ENCODE data around the gene MAGEA10.

MAGEA10 gene

DNA sequence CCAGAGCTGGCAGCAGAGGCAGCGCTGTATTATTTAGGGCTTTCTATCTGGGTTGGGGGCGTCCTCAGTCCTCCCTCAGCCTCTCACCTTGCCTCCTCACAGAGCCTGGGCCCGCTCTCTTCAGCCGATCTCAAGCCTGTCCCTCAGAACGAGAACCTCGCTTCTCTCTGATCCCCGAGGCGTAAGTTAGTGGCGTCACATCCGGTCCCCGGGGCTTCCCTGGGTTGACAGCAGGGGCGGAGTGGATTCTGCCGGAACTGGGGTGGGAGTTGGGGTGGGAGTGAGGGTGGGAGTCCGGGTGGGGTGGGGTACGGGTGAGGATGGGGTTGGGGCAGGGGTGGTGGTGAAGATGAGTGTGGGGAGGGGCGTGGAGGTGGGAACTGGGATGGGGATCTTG lies at the start of gene MAGEA10:
Gene MAGEA10 (minus strand): TSS at position 190 of the 397 bp plus-strand sequence. CDS start 2,957 bp downstream, outside the sequence.
- TF ChIP-seq, protein P1, sequence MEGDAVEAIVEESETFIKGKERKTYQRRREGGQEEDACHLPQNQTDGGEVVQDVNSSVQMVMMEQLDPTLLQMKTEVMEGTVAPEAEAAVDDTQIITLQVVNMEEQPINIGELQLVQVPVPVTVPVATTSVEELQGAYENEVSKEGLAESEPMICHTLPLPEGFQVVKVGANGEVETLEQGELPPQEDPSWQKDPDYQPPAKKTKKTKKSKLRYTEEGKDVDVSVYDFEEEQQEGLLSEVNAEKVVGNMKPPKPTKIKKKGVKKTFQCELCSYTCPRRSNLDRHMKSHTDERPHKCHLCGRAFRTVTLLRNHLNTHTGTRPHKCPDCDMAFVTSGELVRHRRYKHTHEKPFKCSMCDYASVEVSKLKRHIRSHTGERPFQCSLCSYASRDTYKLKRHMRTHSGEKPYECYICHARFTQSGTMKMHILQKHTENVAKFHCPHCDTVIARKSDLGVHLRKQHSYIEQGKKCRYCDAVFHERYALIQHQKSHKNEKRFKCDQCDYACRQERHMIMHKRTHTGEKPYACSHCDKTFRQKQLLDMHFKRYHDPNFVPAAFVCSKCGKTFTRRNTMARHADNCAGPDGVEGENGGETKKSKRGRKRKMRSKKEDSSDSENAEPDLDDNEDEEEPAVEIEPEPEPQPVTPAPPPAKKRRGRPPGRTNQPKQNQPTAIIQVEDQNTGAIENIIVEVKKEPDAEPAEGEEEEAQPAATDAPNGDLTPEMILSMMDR (IDR thresholded peaks at IDR 0.05), result no peak

DNA sequence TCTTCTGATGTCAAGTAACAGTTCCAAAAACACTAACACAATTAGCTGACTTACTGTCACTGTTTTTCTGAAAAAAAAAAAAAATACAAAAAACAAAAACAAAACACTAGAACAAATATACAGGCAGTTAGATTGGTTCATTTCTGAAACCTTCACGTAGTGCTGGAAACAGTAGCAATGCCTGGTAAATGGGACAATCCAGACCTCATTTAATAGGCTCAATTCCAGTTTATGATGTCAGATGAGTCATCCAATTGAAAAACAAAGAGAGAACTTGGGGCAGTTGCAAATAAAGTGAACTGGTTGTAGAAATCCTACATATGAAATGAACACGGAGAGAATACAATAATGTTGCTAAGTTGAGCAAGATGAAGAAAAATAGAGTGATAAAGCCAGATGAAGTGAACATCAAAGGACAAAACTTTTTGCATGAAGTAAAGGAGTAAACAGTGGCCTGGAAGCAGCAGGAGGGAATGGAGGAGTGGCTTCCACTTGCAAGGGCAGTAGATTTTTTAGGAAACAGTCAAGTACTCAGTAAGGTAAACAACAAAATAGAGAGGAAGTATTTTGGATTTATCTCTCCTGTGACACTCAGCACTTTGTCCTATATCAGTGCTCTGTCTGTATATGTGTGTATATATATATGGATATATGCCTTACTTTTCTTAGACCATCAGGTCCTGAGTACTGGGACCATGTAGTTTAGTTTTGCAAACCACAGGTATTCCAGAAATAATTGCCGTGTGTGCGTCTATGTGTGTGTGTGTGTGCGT lies 39.3 kb upstream of the MAGEA10 start:
- TF ChIP-seq, protein P1 (IDR thresholded peaks at IDR 0.05), result no peak

DNA sequence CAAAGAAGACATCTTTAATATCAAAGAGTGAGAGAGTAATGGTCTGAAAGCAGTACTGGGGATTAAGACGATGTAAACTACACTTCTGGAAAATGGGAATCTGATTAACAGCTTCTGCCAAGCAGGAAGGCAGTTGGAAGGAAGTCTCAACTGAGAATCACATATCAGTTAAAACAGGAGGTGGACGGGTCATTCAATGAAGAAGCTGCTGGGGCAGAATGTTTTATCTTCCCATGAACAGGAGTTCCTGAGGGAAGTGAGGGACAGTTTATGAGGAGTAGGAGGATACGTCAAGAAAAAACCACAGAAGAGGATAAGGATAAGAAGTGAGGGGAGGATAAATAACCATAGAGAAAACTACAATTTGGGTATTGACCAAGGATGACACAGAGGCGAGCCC lies 38.7 kb upstream of the MAGEA10 start:
- TF ChIP-seq, protein P1 (IDR thresholded peaks at IDR 0.05), result no peak

DNA sequence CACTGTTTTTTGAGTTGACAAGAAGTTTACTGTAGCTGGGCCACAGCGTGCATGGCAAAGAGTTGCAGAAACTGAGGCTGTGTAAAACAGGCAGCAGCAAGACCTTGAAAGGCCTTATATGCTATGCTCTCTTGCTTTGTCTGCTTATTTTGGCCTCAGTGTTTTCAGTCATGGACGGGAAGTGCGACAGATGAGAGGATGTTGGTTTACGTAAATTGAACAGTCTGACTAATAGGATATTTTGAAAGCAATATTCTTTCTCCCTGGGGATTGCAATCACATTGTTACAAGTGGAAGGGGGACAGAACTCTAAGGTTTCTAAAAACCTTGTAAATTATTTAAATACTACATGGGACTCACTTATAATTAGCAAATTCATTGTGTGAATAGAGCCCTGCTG lies 32.2 kb upstream of the MAGEA10 start:
- TF ChIP-seq, protein P1 (IDR thresholded peaks at IDR 0.05), result no peak

- TF ChIP-seq, protein P1 (IDR thresholded peaks at IDR 0.05), result no peak
Observed at GRCh38 chrX:152165033-152165743, 26.8 kb upstream of the MAGEA10 start.

DNA sequence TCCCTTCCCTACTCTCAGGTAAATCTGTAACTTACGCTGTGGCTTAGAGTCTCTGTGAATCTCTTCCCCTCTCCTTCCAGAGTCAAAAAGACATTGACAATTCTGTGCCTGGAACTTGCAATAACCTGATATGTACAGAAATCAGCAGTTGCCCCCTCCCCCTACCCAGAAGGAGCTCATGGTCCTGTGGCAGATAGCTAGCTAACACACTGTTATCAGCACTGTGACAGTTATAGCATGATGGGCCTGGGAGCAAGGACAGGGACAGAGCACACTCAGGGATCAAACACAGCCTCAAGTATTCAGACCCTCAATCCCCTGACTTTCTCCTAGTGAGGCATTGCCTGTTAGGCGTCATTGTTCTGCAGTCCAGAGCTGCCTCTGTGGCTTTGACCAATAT lies 18.7 kb upstream of the MAGEA10 start:
- TF ChIP-seq, protein P1 (IDR thresholded peaks at IDR 0.05), result no peak

- TF ChIP-seq, protein P1 (IDR thresholded peaks at IDR 0.05), result no peak
Observed at GRCh38 chrX:152155766-152156310, 17.5 kb upstream of the MAGEA10 start.

Measured in LNCAP (cell line).